Liver (tissue), 9 donors: ENCODE results near the gene CDK19. TPM values are rescaled to one million over a fixed set of nuclear protein-coding genes. Genes with fewer than 3 reads are reported as not detected.

Source experiments
- DNase-seq: peaks from one replicate; pipeline ENCODE4 v3.0.0-alpha.2; 2017; ENCODE audit warnings: low spot score
- H3K27ac ChIP-seq, 2 donors: one replicate each; pipeline ENCODE4 v1.7.0; 2013; ENCODE audit warnings: inconsistent platforms in 2 of 2, low read length in 2 of 2, control low read depth in 1 of 2, low read depth in 1 of 2, mild to moderate bottlenecking in 1 of 2
- H3K27me3 ChIP-seq, 4 donors: one replicate each; pipeline versions ENCODE4 v1.6.1 to v1.7.0; 2013; ENCODE audit warnings: low read length in 3 of 4, inconsistent platforms in 1 of 4, mild to moderate bottlenecking in 1 of 4, moderate library complexity in 1 of 4; ENCODE audit not compliant: control insufficient read depth in 4 of 4, insufficient read depth in 4 of 4
- H3K36me3 ChIP-seq, 4 donors: one replicate each; pipeline versions ENCODE4 v1.6.1 to v1.7.0; 2013; ENCODE audit warnings: low read length in 3 of 4, mild to moderate bottlenecking in 3 of 4, low read depth in 1 of 4, moderate library complexity in 1 of 4; ENCODE audit not compliant: control insufficient read depth in 4 of 4, insufficient read depth in 3 of 4
- H3K4me1 ChIP-seq, 4 donors: one replicate each; pipeline versions ENCODE4 v1.6.1 to v1.7.0; 2013; ENCODE audit warnings: low read length in 3 of 4, mild to moderate bottlenecking in 3 of 4, moderate library complexity in 1 of 4; ENCODE audit not compliant: control insufficient read depth in 4 of 4, insufficient read depth in 4 of 4
- H3K4me3 ChIP-seq, 3 donors: one replicate each; pipeline versions ENCODE4 v1.6.1 to v1.7.0; 2013; ENCODE audit warnings: low read length in 3 of 3, control low read depth in 1 of 3, low read depth in 1 of 3, mild to moderate bottlenecking in 1 of 3
- H3K9ac ChIP-seq, 2 donors: one replicate each; pipeline ENCODE4 v1.7.0; 2013; ENCODE audit warnings: low read length in 2 of 2, mild to moderate bottlenecking in 2 of 2, moderate library complexity in 2 of 2, control low read depth in 1 of 2, low read depth in 1 of 2
- H3K9me3 ChIP-seq, 4 donors: one replicate each; pipeline versions ENCODE4 v1.6.1 to v1.7.0; 2013; ENCODE audit warnings: low read length in 3 of 4; ENCODE audit not compliant: control insufficient read depth in 4 of 4
- ATF3 ChIP-seq: IDR thresholded peaks from 2 replicates; pipeline ENCODE4 v1.6.1; 2016; ENCODE audit warnings: antibody characterized with exemption
- CTCF ChIP-seq: fragments of 150-350 bp; IDR thresholded peaks from 2 replicates; pipeline ENCODE4 v1.5.1; 2017; ENCODE audit warnings: improper control_type of control experiment, low read depth, low read length; ENCODE audit not compliant: missing input control
- EGR1 ChIP-seq, 2 donors: IDR thresholded peaks; 2 replicates each; pipeline ENCODE4 v1.6.1; 2016 to 2018; ENCODE audit warnings: antibody characterized with exemption in 2 of 2, low read depth in 2 of 2
- FOXA1 ChIP-seq: IDR thresholded peaks from 2 replicates; pipeline ENCODE4 v1.6.1; 2016; ENCODE audit warnings: antibody characterized with exemption
- FOXA2 ChIP-seq: IDR thresholded peaks from 2 replicates; pipeline ENCODE4 v1.6.1; 2016; ENCODE audit warnings: antibody characterized with exemption
- GABPA ChIP-seq, 2 donors: IDR thresholded peaks in 1 of 2; conservative IDR thresholded peaks in 1 of 2; 2 replicates each; pipeline ENCODE4 v1.6.1; 2016; ENCODE audit warnings: antibody characterized with exemption in 2 of 2, mild to moderate bottlenecking in 1 of 2, moderate library complexity in 1 of 2
- HNF4A ChIP-seq, 2 donors: conservative IDR thresholded peaks; 2 replicates each; pipeline ENCODE4 v1.6.1; 2016; ENCODE audit warnings: antibody characterized with exemption in 2 of 2, mild to moderate bottlenecking in 2 of 2
- HNF4G ChIP-seq: IDR thresholded peaks from 2 replicates; pipeline ENCODE4 v1.6.1; 2016; ENCODE audit warnings: antibody characterized with exemption
- JUND ChIP-seq, 2 donors: IDR thresholded peaks; 2 replicates each; pipeline ENCODE4 v1.6.1; 2016; ENCODE audit warnings: antibody characterized with exemption in 2 of 2
- MAX ChIP-seq: IDR thresholded peaks from 2 replicates; pipeline ENCODE4 v1.6.1; 2016; ENCODE audit warnings: antibody characterized with exemption
- NR2F2 ChIP-seq: IDR thresholded peaks from 2 replicates; pipeline ENCODE4 v1.6.1; 2016; ENCODE audit warnings: antibody characterized with exemption
- RAD21 ChIP-seq, 2 donors: IDR thresholded peaks; 2 replicates each; pipeline ENCODE4 v1.6.1; 2016; ENCODE audit warnings: antibody characterized with exemption in 2 of 2, mild to moderate bottlenecking in 2 of 2
- REST ChIP-seq: IDR thresholded peaks from 2 replicates; pipeline ENCODE4 v1.6.1; 2016; ENCODE audit warnings: antibody characterized with exemption, mild to moderate bottlenecking
- RXRA ChIP-seq, 2 donors: IDR thresholded peaks; 2 replicates each; pipeline ENCODE4 v1.6.1; 2017 to 2018; ENCODE audit warnings: antibody characterized with exemption in 2 of 2, mild to moderate bottlenecking in 1 of 2
- SP1 ChIP-seq: IDR thresholded peaks from 2 replicates; pipeline ENCODE4 v1.6.1; 2018; ENCODE audit warnings: antibody characterized with exemption, mild to moderate bottlenecking
- TAF1 ChIP-seq: conservative IDR thresholded peaks from 2 replicates; pipeline ENCODE4 v1.6.1; 2016; ENCODE audit warnings: antibody characterized with exemption, mild to moderate bottlenecking
- YY1 ChIP-seq: IDR thresholded peaks from 2 replicates; pipeline ENCODE4 v1.6.1; 2016; ENCODE audit warnings: antibody characterized with exemption, mild to moderate bottlenecking
- ZBTB33 ChIP-seq: IDR thresholded peaks from 2 replicates; pipeline ENCODE4 v1.6.1; 2016; ENCODE audit warnings: antibody characterized with exemption
- WGBS: extraction: QIAGEN DNeasy Blood & Tissue Kit; methylation state at CpG from one replicate; pipeline ENCODE4 v1.1.7; 2013; 5-methylcytosine and 5-hydroxymethylcytosine counted together
- polyA plus RNA-seq, 2 donors: library from polyadenylated mRNA; stranded (reverse) in 1 of 2; unstranded in 1 of 2; fragments of 200-250 nt in 1 of 2; fragments of >200 nt in 1 of 2; fragmentation: Nextera tagmentation in 1 of 2; extraction: Ambion mirVana in 1 of 2; gene quantifications; one replicate each; pipeline versions ENCODE4 v1.2.1 to v1.2.3, GENCODE V29; 2013 to 2015
- total RNA-seq, 2 donors: library from RNA; depleted of rRNA; stranded (reverse); fragments of >200 nt; gene quantifications; one replicate each; pipeline ENCODE4 v1.2.3, GENCODE V29; 2014
- donor health status: healthy.
- donor health status: healthy.
- donor health status: healthy.
- donor health status: healthy.
- donor health status: healthy.

Gene CDK19
- total and polyA plus RNA-seq, 4 donors = 1.8 to 7.6 (median 3.9) TPM

GRCh38 chr6:110612298-110612697, 203.0 kb downstream of the CDK19 start (continued):
- TF ChIP-seq NR2F2 (no peak), RXRA (IDR thresholded peaks at IDR 0.05) (no peak), YY1 (no peak), MAX (no peak)

- DNase-seq = no peak
- WGBS = 89% methylated on average over 2 of the region's 2 CpGs
These were observed 206.2 kb downstream of the CDK19 start for GRCh38 chr6:110609101-110609500.

More at GRCh38 chr6:110609101-110609500, 206.2 kb downstream of the CDK19 start:
- Histone ChIP-seq H3K4me1 (no peaks in the 10 kb centered on the region), H3K27me3 (no peaks in the 10 kb centered on the region), H3K36me3 (peaks cover 0 to 8% (median 5%) of the 10 kb centered on the region in 4 donors), H3K9me3 (no peaks in the 10 kb centered on the region), H3K4me3 (no peak overlapping the region), H3K27ac (no peak overlapping the region), H3K9ac (no peak overlapping the region)
- no peak for TF ChIP-seq MAX
- TF ChIP-seq RXRA (IDR thresholded peaks at IDR 0.05) = no peak
- no peak for TF ChIP-seq EGR1 (IDR thresholded peaks at IDR 0.05; ENCODE audit: low read depth in 2 of 2)
- no peak for TF ChIP-seq SP1
- TF ChIP-seq FOXA2 = no peak
- TF ChIP-seq ATF3 = no peak
- TF ChIP-seq ZBTB33 = no peak
- no peak for TF ChIP-seq CTCF
- TF ChIP-seq NR2F2 = no peak
- no peak for TF ChIP-seq HNF4A (conservative IDR thresholded peaks at IDR 0.05)
- no peak for TF ChIP-seq TAF1
- no peak for TF ChIP-seq RAD21 (IDR thresholded peaks at IDR 0.05)
- no peak for TF ChIP-seq YY1
- TF ChIP-seq GABPA (IDR thresholded peaks at IDR 0.05 in 1 of 2, conservative IDR thresholded peaks at IDR 0.05 in 1 of 2) = no peak
- TF ChIP-seq FOXA1 = no peak
- no peak for TF ChIP-seq REST
- TF ChIP-seq HNF4G = no peak
- TF ChIP-seq JUND (IDR thresholded peaks at IDR 0.05) = no peak
